CD14-positive monocyte (primary cell): Measurements from ENCODE around the gene PAPPA2. TPM values are rescaled to one million over a fixed set of nuclear protein-coding genes. Genes with fewer than 3 reads are reported as not detected.

Source experiments
- DNase-seq, 3 donors: peaks; one replicate each; pipeline ENCODE4 v3.0.0-alpha.2; 2011 to 2022
- H2AFZ ChIP-seq: 2 replicates; pipeline ENCODE4 v1.6.0; 2012; ENCODE audit warnings: mild to moderate bottlenecking, low read depth, low read length, inconsistent platforms; ENCODE audit not compliant: insufficient read depth, poor library complexity, severe bottlenecking
- H3K27ac ChIP-seq, 2 donors: 1 replicate in 1 of 2; 2 replicates in 1 of 2; pipeline ENCODE4 v1.5.1; 2012 to 2013; ENCODE audit warnings: low read length in 2 of 2, control low read depth in 1 of 2, inconsistent platforms in 1 of 2, low read depth in 1 of 2, mild to moderate bottlenecking in 1 of 2
- H3K27me3 ChIP-seq, 2 donors: one replicate each; pipeline versions ENCODE4 v1.6.0 to v1.6.1; 2011 to 2013; ENCODE audit warnings: low read length in 2 of 2; ENCODE audit not compliant: control insufficient read depth in 2 of 2, insufficient read depth in 2 of 2
- H3K36me3 ChIP-seq, 2 donors: replicated peaks in 1 of 2; 1 replicate in 1 of 2; 2 replicates in 1 of 2; pipeline versions ENCODE4 v1.5.1 to v1.6.1; 2012 to 2013; ENCODE audit warnings: low read length in 2 of 2, control low read depth in 1 of 2, inconsistent platforms in 1 of 2, mild to moderate bottlenecking in 1 of 2; ENCODE audit not compliant: insufficient read depth in 2 of 2, control insufficient read depth in 1 of 2
- H3K4me1 ChIP-seq, 2 donors: 1 replicate in 1 of 2; 2 replicates in 1 of 2; pipeline versions ENCODE4 v1.5.1 to v1.6.1; 2012 to 2013; ENCODE audit warnings: low read length in 2 of 2, control low read depth in 1 of 2, inconsistent platforms in 1 of 2, mild to moderate bottlenecking in 1 of 2, moderate library complexity in 1 of 2; ENCODE audit not compliant: insufficient read depth in 2 of 2, control insufficient read depth in 1 of 2
- H3K4me2 ChIP-seq: replicated peaks from 2 replicates; pipeline ENCODE3; 2012; ENCODE audit warnings: low read length, moderate library complexity, mild to moderate bottlenecking; ENCODE audit not compliant: poor library complexity, severe bottlenecking; ENCODE audit errors: extremely low read depth
- H3K4me3 ChIP-seq, 3 experiments: fragments of 200-600 bp in 1 of 3; sonication (generic) in 1 of 3; replicated peaks in 1 of 3; 1 replicate in 2 of 3; 2 replicates in 1 of 3; pipeline ENCODE4 v1.5.1; 2011 to 2013; ENCODE audit warnings: low read length in 3 of 3, mild to moderate bottlenecking in 3 of 3, control low read depth in 2 of 3, low read depth in 2 of 3, inconsistent platforms in 1 of 3, moderate library complexity in 1 of 3
- H3K79me2 ChIP-seq: 2 replicates; pipeline ENCODE4 v1.6.0; 2012; ENCODE audit warnings: mild to moderate bottlenecking, control low read depth, inconsistent platforms, low read length, moderate library complexity; ENCODE audit not compliant: insufficient read depth
- H3K9ac ChIP-seq: 2 replicates; pipeline ENCODE4 v1.6.0; 2017; ENCODE audit warnings: low read length, mild to moderate bottlenecking; ENCODE audit not compliant: insufficient read depth, poor library complexity, severe bottlenecking
- H3K9me3 ChIP-seq, 2 donors: replicated peaks in 1 of 2; 1 replicate in 1 of 2; 2 replicates in 1 of 2; pipeline versions ENCODE4 v1.5.1 to v1.6.1; 2012 to 2013; ENCODE audit warnings: low read length in 2 of 2, control low read depth in 1 of 2; ENCODE audit not compliant: control insufficient read depth in 1 of 2, insufficient read depth in 1 of 2
- H4K20me1 ChIP-seq: 2 replicates; pipeline ENCODE4 v1.6.0; 2012; ENCODE audit warnings: mild to moderate bottlenecking, low read length, control low read depth, moderate library complexity; ENCODE audit not compliant: insufficient read depth
- H3K27ac Mint-ChIP-seq, 7 donors: one replicate each; pipeline ENCODE4 v1.8.0; 2020; ENCODE audit warnings: mild to moderate bottlenecking in 7 of 7, mixed read lengths in 7 of 7, moderate library complexity in 6 of 7, inconsistent platforms in 2 of 7
- H3K27me3 Mint-ChIP-seq, 3 donors: one replicate each; pipeline ENCODE4 v1.8.0; 2021 to 2022; ENCODE audit warnings: low read depth in 3 of 3, mild to moderate bottlenecking in 3 of 3, mixed read lengths in 3 of 3, moderate library complexity in 3 of 3, inconsistent platforms in 1 of 3
- H3K36me3 Mint-ChIP-seq, 2 donors: one replicate each; pipeline ENCODE4 v1.8.0; 2020; ENCODE audit warnings: mixed read lengths in 2 of 2, inconsistent platforms in 1 of 2, mild to moderate bottlenecking in 1 of 2
- H3K4me1 Mint-ChIP-seq: one replicate; pipeline ENCODE4 v1.8.0; 2020; ENCODE audit warnings: mild to moderate bottlenecking, mixed read lengths
- H3K4me3 Mint-ChIP-seq, 2 donors: one replicate each; pipeline ENCODE4 v1.8.0; 2020; ENCODE audit warnings: mild to moderate bottlenecking in 2 of 2, mixed read lengths in 2 of 2, moderate library complexity in 1 of 2
- H3K9me3 Mint-ChIP-seq, 7 donors: one replicate each; pipeline ENCODE4 v1.8.0; 2020 to 2022; ENCODE audit warnings: mixed read lengths in 7 of 7, mild to moderate bottlenecking in 6 of 7, moderate library complexity in 6 of 7, inconsistent platforms in 2 of 7
- CTCF ChIP-seq: fragments of 200-600 bp; IDR thresholded peaks from one replicate; pipeline ENCODE4 v1.8.0; 2022; ENCODE audit warnings: antibody characterized with exemption, mild to moderate bottlenecking
- WGBS: methylation state at CpG from one replicate; pipeline ENCODE4 v1.1.5; 2013; ENCODE audit warnings: missing lambda C conversion rate; ENCODE audit not compliant: insufficient coverage; 5-methylcytosine and 5-hydroxymethylcytosine counted together
- intact Hi-C, 2 donors: fragments of 100-400 bp; cut with micrococcal nuclease; formaldehyde crosslinking; loops; one replicate each; pipeline versions ENCODE4 v1.15.0 to v1.15.1; 2023
- polyA plus RNA-seq, 3 donors: library from polyadenylated mRNA; depleted of rRNA in 1 of 3; unstranded in 2 of 3; stranded (reverse) in 1 of 3; fragments of 300-500 nt in 2 of 3; fragments of >200 nt in 1 of 3; fragmentation: Illumina TruSeq in 2 of 3; gene quantifications; 1 replicate in 2 of 3; 2 replicates in 1 of 3; pipeline ENCODE4 v1.2.3, GENCODE V29; 2012 to 2021

The PAPPA2 gene
- polyA plus RNA-seq, 3 donors = not detected

DNA sequence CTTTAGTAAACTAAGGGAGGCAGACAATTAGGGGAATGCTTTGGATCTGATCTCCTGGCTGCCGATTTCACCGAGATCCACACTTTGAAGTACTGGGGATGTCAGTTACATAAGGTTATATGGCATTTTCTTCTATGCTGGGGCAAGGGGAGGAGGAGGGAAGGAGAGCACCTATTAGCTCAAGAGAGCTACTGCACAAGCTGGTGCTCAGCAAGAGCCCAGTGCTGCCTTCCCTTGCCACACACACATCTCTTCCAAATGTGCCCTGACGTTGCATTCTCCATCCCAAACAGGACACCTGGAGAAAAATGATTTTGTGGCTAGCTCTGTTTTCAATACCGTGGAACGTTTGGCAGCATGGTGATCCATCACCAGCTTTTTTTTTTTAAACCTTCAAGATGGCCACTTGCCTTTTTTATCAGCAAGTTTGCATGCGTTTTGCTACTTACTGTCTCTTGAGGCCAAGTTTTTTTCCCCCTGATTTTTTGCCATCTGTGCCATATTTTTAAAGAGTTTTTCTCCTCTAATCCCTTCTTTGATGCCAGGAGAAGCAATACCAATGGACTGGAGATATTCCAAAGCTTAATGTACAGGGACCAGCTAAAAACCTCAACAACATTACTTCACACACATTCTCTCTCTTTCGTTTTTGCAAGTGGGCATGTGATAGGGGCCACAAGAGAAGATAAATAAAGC is 66.6 kb downstream of the PAPPA2 start:
- intact Hi-C loops = no loop called here
- Histone ChIP-seq H3K4me3 (no peak overlapping the region), H3K4me1 (no peaks in the 10 kb centered on the region), H3K79me2 (no peaks in the 10 kb centered on the region), H3K9ac (no peak overlapping the region), H3K36me3 (no peaks in the 10 kb centered on the region), H3K27ac (no peak overlapping the region), H3K9me3 (no peaks in the 10 kb centered on the region), H4K20me1 (no peaks in the 10 kb centered on the region), H2AFZ (no peak overlapping the region), H3K4me2 (no peak overlapping the region), H3K27me3 (no peaks in the 10 kb centered on the region)
- H3K27ac Mint-ChIP-seq = no peak overlapping the region
- 94% methylated on average over 3 of the region's 7 CpGs for WGBS
- no peak overlapping the region for H3K4me3 Mint-ChIP-seq
- no peak for TF ChIP-seq CTCF
- H3K9me3 Mint-ChIP-seq = peaks cover 0 to 15% (median 0%) of the 10 kb centered on the region in 7 donors
- no peaks in the 10 kb centered on the region for H3K27me3 Mint-ChIP-seq
- H3K4me1 Mint-ChIP-seq = no peaks in the 10 kb centered on the region
- H3K36me3 Mint-ChIP-seq = no peaks in the 10 kb centered on the region
- no peak for DNase-seq

GRCh38 chr1:176531036-176531435 is 68.1 kb downstream of the PAPPA2 start:
- Histone ChIP-seq H2AFZ (no peak overlapping the region), H3K27ac (no peak overlapping the region), H3K9ac (no peak overlapping the region), H4K20me1 (no peaks in the 10 kb centered on the region), H3K27me3 (no peaks in the 10 kb centered on the region), H3K79me2 (no peaks in the 10 kb centered on the region), H3K4me3 (no peak overlapping the region), H3K4me2 (no peak overlapping the region), H3K36me3 (no peaks in the 10 kb centered on the region), H3K9me3 (no peaks in the 10 kb centered on the region), H3K4me1 (no peaks in the 10 kb centered on the region)
- peaks cover 0 to 13% (median 1%) of the 10 kb centered on the region in 7 donors for H3K9me3 Mint-ChIP-seq
- no peaks in the 10 kb centered on the region for H3K36me3 Mint-ChIP-seq
- no peak for TF ChIP-seq CTCF
- no peak overlapping the region for H3K4me3 Mint-ChIP-seq
- intact Hi-C loops = no loop called here
- no peaks in the 10 kb centered on the region for H3K4me1 Mint-ChIP-seq
- no CpG with 5 or more reads among the region's 2 CpGs for WGBS
- DNase-seq = no peak
- no peaks in the 10 kb centered on the region for H3K27me3 Mint-ChIP-seq
- no peak overlapping the region for H3K27ac Mint-ChIP-seq
